ENCODE results near the gene TSPEAR.

TSPEAR gene

DNA sequence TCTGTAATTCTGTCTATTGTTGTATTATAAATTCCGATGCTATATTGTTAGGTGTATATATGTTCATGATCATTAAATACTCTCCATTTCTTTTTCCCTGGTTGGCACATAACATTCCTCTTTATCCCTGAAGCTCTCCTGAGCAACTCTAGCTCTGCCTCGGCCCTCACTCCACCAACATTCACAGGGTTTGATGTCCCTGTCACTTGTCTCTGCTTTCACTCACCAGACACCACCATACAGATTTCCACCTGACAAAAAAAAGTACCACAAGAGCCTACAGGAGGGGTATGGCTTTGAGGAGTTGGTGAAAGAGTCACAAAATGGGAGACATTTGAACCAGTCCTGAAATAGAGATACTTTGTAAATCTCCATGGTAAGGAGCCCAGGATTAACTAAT, 8.8 kb upstream of the TSPEAR start:
- no peak for DNase-seq (ENCODE audit: low read depth in 3 of 3)

DNA sequence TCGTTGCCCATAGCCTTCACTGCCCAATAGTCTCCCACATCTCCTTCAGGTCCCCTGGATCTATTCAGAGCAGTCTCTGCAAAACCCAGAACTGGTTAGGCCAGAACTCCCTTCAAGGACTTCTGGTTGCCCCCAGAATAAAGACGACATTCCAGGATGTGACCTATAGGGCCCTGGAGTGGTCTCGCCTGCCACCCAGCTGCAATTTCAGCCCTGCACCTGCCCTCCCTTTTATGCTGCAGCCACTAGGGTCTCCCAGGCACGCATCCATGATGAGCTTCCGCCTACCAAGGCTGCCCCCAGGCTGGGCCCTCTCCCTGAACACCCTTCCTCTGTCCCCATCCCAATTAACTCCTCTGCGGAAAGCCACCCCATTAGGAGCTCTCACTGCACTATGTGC, 7.2 kb upstream of the TSPEAR start:
- no peak for DNase-seq (ENCODE audit: low read depth in 3 of 3)

DNA sequence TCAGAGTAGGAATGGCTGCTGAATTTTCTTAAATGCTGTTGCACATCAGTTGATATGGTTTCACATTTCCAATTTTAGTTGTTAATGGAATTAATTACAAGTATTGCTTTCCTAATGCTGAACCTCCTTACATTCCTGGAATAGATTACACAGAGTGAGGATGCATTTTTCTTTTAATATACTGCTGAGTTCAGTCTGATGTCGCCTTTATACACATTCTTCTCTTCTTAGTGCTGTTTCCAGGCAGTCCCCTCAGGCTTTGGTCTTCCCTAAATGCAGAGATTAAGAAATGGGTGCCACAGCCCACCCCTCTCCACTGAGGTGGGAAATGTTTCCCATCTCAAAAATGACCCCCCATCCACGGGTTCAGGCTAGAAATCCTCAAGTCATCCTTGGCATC, 6.7 kb upstream of the TSPEAR start:
- no peak for DNase-seq (ENCODE audit: low read depth in 3 of 3)

DNA sequence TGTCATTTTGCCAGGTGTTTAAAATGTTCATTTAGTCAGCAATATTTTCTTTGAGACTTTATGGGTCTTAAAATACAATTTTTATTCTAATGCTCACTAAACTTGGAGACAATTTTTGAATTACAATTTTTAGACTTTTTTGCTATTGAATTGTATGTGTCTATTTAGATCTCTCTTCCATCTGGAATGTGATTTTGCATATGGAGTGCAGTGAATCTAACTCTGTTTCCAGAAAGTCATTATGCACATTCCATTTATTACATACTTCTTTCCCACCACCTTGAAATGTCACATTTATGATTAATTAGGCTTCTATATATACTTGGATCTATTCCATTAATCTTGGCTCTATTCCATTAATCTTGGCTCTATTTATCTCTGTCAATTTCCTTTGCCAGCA, 5.6 kb upstream of the TSPEAR start:
- DNase-seq (ENCODE audit: low read depth in 3 of 3): no peak

DNA sequence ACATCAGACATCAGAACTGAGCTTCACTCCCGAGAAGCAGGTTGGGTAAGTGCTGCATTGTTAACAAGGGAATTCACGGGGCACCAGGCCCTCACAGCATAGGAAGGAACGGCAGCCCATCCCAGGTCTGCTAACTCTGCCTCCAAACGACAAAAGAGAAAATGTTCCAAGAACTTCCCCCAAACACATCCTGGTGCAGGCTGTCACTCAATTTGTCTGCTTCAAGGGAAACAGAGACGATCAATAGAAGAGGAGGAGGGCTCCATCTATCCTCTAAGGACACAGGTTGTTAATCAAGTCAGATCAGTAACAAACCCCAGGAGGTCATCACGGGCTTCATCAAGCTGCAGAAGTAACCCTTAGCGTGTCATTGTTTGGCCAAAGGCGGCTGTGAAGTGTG, 3.5 kb upstream of the TSPEAR start:
- DNase-seq (ENCODE audit: low read depth in 3 of 3): no peak

DNA sequence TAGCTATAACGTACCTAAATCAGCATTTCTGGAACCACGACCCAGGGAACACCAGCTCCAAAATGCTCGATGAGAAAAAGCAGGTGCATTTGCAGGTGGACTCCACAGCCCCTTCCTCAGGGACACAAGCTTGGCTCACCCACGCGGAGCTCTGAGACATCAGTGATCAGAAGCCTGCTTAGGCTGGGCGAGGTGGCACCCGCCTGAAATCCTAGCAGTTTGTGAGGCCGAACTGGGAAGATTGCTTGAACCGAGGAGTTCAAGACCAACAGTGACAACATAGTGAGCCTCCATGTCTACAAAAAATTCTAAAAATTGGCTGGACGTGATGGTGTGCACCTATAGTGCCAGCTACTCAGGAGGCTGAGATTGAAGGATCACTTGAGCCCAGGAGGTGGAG, 2.5 kb upstream of the TSPEAR start:
- DNase-seq (ENCODE audit: low read depth in 3 of 3): no peak

DNA sequence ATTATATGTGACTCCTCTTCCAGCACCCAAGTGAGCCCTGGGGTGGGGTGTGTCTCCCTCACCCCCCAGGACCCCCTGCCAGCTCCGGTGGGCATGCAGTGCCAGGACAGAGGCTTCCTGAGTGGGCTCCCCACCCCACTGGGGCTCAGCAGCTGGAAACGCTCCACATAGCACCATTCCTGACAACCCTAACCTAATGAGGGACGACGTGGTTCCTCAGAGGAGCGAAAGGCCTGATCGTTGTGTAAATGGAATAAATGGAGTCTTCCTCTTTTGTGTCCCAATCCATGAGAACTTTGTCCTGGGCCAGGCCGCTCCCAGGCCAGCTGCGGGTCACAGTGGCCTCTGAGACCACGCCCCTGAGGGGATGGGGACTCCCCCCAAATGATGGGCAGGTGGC, 1.8 kb upstream of the TSPEAR start:
- DNase-seq (ENCODE audit: low read depth in 3 of 3): no peak

DNA sequence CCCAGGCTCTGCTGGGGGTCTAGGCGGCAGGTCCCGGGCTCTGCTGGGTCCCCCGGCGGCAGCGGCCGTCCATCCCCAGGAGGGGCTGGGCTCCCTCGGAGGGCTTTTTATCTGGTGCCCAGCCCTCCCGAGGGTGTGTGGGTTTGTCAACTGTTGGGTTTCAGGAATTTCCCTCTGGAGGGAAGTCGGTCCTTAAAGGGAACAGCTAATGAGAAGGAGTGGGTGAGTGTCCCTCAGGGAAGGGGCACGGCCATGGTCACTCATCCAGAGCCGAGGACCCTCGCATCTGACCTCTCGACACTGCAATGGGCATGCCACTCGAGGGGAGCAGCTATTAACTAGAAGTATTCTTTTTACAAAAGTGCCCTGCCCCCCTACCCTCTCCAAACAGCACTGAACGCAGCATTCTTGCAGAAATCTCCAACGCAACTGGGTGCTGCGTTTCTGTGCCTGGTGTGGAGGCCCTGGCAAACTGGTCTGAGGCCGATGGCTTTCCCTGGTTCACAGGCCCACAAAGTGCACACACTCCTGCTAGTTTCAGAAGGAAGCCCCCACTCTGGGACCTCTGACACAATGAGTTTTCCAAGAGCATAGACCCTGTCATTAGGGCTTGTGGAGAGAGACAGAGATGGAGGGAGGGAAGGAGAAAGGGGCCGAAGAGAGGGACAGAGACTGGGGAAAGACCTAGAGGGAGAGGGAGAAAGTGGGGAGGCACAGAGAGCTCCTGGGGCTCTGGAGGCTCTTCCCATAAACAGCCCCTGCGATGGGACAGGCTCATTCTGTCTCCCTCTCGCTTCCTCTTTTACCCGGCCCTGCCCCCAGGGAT, 1.0 kb upstream of the TSPEAR start:
- DNase-seq (ENCODE audit: low read depth in 3 of 3): no peak

DNA sequence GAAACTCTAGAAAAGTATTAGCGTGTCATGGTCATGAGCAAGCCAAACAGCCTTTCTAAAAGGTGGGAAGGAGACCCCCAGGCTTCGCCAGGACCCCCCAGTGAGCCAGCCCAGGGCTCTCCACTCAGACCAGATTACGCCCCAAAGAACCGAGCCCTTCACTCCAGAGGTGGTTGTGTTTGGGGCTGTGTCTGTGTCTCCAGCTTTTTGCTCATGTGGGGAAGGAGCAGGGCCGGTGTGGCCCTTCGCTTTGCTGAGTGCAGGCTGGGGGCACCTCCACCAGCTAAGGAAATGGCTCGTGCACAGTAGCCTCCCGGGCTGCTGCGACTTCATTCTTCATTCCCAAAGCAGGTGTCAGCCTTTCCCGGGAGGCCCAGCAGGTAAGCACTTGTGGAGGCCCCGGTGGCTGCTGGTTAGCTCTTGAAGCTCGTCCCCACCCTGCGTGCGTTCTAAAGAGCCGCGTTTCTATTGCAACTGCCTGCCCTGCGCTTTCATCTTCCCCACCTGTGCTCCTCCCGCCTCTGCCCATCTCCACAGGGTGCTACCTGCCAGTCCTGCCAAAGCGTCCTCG, 531 bp downstream of the TSPEAR start:
- no peak for DNase-seq (ENCODE audit: low read depth in 3 of 3)

DNA sequence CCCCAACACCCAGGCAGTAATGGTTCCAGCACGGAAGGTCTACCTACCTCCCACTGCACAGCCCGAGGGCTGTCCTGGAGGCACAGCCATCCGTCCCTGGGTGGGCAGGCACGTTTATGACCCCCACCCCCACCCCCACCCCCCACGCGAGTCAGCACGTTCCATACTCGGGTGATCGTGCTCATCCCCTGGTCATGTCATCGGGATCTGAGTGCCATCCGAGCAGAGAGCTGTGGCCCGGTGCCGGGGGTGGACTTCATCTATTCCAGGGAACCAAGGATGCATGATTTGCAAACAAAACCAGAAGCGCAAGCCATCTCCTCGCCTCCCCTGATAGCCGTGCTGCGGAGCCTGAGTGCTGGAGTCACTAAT, 1.1 kb downstream of the TSPEAR start:
- no peak for DNase-seq (ENCODE audit: low read depth in 3 of 3)

DNA sequence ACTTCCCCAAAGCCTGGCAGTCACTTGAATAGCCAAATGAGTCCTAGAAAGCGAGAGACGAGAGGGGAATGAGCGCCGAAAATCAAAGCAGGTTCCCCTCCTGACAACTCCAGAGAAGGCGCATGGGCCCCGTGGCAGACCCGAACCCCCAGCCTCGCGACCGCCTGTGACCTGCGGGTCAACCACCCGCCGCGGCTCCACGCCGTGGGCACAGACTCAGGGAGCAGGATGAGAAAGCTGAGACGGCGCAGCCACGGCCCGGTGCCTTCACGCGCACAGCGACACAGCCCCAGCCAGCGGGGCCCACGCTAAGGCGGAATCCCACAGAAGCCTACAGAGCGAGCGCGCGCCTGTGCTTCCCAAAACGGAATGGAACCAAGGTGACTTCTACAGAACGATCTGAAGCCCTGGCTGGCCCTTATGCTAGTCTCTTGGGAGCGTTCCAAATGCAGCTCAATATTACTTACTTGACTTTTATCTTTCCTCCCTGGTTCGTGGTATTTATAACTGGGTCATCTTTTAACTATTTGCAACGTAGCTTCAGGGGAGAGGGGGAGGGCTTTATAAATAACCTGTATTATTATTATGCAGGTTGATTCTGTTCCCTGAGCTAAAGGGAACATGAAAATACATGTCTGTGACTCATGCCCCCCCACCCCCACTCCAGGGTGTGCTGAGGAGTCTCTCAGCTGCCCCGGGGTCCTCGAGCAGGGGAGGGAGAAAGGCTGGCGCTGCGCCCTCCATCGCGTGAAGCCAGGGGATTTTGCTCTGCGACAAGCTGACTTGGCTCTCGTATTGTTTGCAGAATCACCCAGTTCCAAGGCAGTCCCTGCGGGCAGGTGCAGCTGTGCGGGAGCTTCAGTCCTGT, 1.7 kb downstream of the TSPEAR start:
- no peak for DNase-seq (ENCODE audit: low read depth in 3 of 3)

DNA sequence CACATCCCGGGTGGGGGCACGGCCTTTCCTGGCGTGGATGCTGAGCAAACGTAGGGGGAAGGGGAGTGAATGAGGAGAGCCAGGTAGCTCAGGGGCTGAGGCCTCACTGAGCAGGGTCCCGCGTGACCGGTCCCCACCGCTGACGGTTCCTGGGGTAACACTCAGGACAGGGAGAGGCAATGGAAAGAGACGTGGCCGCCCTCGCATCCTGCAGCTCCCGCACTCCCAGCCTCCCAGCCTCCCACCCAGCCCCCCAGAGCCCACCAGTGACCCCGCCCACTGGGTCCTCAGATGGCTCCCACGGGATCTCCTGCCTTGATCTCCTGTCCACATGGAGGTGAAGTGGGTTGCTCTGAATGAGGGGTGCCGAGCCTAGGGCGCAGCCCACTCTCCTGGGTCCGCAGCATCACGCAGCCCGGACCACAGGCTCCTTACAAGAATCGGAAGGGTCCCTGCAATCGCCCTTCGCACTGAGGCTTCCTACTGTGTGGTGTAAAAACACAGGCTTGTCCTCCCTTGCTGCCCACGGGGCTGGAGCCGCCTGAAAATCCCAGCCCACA, 2.4 kb downstream of the TSPEAR start:
- no peak for DNase-seq (ENCODE audit: low read depth in 3 of 3)

DNA sequence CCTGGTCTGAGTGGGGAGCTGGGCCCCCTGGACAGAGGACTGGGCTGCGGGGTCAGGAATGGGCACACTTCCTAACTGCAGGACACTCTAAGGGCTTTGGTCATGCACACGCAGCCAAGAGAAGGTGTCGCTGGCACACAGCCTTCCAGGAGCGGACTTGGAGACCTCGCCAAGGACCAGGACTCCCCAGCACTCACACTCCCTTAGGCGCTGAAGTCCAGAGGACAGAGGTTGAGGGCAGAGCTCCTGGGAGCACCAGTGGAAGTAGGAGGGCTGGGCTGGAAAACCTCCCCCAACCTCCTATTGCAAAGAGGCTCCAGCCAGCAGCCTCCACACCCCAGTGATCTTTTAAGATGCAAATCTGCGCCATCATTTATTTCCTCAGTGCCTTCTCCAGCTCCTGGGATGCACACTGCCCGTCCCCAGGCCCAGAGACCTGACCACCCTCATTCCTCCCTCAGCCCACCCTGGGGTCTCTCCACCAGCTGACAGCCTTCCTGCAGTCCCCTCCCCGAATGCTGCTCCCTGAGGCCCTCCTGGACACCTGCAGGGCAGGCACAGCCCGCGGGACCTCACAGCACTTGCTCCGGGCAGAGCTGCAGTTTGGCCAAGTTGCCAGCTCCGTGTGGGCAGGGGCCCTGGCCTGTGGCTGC, 3.0 kb downstream of the TSPEAR start:
- no peak for DNase-seq (ENCODE audit: low read depth in 3 of 3)

DNA sequence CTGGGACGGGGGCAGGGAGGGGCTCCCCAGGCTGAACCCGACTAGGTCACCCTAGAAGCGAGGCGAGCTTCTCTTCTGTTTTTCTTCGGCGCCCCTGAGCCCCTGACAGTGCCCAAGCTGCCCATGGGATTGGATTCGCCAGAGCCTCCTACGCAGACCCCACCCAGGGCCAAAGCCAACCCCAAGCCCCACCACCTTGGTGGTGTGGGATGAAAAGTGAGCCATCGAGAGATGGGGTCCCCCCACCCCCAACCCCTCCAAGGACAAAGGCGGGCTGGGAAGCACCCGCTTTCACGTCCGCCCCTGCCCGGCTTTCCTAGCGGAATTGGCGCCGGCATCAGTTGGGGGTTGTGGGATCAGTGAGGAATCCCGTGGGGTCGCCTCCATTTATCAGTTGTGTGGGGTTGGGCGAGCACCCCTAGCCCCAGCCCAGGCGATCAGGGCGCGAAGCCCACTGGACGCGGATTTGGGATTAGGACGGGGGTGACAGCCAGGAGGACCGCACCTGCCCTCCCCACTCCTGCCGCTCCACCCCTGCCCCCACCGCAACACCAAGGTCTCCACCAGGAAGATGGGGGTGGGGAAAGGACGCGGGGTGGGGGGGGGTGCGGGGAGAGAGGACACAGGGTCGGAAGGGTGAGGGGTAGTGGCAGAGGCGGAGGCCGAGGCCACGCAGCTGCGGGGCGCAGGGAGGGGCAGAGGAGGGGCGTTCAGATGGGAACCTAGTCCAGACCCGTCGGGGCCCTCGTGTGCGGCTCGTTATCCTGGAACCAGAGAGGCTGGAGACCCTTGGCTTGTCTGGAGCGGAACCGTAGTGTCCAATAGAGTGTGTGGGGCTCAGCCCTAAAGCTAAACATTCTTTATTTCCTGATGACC, 4.4 kb downstream of the TSPEAR start:
- DNase-seq (ENCODE audit: low read depth in 3 of 3): no peak

DNA sequence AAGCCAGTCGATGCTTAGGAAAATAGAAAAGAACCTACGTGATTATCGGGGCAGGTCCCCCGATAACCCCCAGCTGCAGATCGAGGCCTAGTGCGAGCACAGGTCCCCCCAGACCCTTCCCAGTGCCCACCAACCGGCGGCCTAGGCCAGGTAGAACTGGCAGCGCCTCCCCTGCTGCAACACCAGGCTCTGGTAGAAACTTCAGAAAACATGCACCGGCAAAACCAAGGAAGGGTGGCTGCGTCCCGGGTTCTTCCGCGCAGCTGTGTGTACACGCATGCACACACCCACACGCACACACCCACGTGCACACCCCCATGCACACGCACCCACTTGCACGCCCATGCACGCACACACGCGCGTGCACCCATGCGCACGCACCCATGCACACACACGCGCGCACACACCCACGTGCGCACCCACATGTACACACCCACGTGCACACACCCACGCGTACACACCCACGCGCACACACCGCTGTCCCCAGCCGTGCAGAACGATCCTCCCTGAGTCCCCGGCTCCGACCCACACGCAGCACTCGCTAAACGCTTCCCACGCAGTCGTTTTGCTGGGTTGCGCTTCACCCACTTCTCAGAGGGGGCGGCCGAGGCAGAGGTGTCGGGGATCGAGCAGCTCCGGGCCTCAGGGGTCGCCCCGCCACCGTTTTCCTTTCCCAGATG, 5.2 kb downstream of the TSPEAR start:
- DNase-seq (ENCODE audit: low read depth in 3 of 3): no peak

DNA sequence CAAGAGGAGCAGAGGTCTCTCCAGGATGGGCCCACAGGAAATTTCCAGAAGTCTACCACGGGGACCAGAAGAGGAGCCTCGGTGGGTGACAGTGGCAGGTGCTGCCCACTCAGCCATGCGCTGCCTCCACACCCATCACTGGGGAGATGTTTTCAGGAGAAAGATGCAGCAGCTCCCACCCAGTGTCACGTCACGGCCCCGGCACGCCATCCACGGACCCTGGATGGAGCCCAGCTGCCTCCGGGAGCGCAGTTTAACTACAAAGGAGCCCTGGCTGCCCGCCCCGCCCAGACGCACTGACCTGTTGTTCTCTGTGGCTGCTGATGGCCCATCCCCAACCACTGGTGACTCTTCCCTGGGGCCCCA, 6.8 kb downstream of the TSPEAR start:
- no peak for DNase-seq (ENCODE audit: low read depth in 3 of 3)

DNA sequence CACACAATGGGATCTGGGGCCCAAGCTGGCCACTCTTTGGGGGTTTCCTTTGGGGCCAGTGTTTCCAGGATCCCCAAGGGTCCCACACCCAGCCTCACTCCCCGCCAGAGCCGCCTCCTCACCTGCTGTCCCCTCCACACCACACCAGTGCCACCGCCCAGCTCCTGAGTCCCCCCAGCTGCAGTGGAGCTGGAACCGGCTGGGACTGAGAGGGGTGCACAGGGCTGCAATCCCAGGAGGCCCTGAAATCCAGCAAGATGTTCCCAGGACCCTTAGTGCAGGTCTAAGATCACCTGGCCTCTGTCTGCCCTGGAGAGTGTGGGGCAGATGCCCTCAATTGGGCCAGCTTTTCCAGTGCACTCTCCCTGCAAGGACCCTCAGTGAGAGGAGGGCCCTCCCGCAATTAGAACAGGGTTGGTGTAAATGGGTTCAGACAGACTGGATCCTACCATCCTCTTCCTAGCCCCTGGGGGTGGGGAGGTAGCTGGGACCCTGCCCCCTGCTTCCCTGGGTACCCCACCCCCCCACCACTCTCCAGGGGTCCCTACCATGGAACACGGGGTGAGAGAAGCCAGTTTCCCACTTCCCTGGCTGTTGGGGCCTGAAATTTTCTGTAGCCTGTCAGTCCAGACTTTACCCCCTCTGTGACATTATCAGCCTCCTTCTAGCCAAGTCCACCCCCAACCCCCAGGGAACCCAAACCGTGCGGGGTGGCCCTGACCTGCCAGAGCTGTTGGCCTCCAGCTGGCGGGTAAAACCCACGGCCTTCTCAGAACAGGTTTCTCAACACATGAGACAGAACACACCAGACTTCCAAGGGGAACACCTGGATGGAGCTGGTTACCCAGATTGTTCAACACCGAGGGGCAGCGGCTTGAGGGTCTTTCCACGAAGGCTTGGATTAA, 7.4 kb downstream of the TSPEAR start:
- DNase-seq (ENCODE audit: low read depth in 3 of 3): no peak

DNA sequence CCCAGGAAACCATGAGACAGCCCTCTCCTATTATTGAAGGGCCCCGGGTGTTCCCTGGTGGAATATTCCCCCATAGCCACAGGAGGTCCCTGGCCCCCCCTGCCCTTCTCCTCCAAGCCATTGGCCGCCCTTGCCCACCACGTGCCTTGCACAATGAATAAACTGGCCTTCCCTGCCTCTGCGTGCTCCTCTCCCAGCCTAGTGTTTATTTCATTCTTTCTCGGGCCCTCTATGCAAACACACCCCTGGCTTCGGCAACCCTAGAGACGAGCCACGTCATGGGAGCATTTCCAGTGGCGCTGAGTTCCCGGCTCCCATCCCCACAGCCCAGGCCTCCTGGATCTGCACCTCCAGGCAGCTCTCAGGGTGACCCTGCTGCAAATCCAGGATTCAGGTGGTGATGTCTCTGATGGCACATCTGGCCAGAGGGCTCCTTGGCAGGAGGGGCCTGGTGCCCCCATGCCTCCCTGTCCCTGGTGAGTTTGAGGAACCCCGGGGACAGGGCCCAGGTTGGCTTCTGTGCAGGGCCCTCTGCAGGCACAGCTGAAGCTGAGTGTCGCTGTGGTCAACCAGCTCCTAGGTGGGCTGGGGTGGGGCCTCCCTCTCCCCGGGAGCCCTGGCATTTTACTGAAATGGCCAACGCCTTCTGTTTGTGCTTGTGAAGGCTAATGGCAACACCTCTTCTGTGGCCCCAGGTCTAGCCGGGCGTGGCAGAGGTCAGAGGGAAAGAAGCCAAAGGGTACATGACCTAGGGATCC, 8.2 kb downstream of the TSPEAR start:
- no peak for DNase-seq (ENCODE audit: low read depth in 3 of 3)
